H9 (cell line): ENCODE results near the gene MRPL37. TPM values are rescaled to one million over a fixed set of nuclear protein-coding genes. Genes with fewer than 3 reads are reported as not detected.

Source experiments
- DNase-seq: peaks from one replicate; pipeline ENCODE4 v3.0.0-alpha.2; 2017
- H2AFZ ChIP-seq: one replicate; pipeline ENCODE4 v1.6.1; 2013; ENCODE audit warnings: mild to moderate bottlenecking, low read length, control low read depth, moderate library complexity
- H2AK5ac ChIP-seq: 2 replicates; pipeline ENCODE4 v1.6.1; 2013; ENCODE audit warnings: low read length, control low read depth, mixed read lengths; ENCODE audit not compliant: insufficient read length
- H2BK120ac ChIP-seq: one replicate; pipeline ENCODE4 v1.6.1; 2013; ENCODE audit warnings: low read depth, mild to moderate bottlenecking, low read length, control low read depth, inconsistent platforms; ENCODE audit not compliant: poor library complexity, severe bottlenecking
- H2BK12ac ChIP-seq: 2 replicates; pipeline ENCODE4 v1.6.1; 2013; ENCODE audit warnings: low read length, control low read depth, mixed read lengths, low read depth; ENCODE audit not compliant: insufficient read length
- H2BK15ac ChIP-seq: 2 replicates; pipeline ENCODE4 v1.6.1; 2013; ENCODE audit warnings: low read depth, low read length, control low read depth
- H2BK20ac ChIP-seq: one replicate; pipeline ENCODE4 v1.6.1; 2013; ENCODE audit warnings: low read depth, mild to moderate bottlenecking, low read length, control low read depth, inconsistent platforms; ENCODE audit not compliant: poor library complexity, severe bottlenecking
- H2BK5ac ChIP-seq: 2 replicates; pipeline ENCODE4 v1.6.1; 2013; ENCODE audit warnings: low read length, control low read depth, mixed read lengths; ENCODE audit not compliant: insufficient read length
- H3K14ac ChIP-seq: 2 replicates; pipeline ENCODE4 v1.6.1; 2013; ENCODE audit warnings: low read length, control low read depth; ENCODE audit not compliant: insufficient read depth
- H3K18ac ChIP-seq: 2 replicates; pipeline ENCODE4 v1.6.1; 2013; ENCODE audit warnings: low read depth, mild to moderate bottlenecking, mixed read lengths, low read length, control low read depth; ENCODE audit not compliant: insufficient read length
- H3K23ac ChIP-seq: 2 replicates; pipeline ENCODE4 v1.6.1; 2013; ENCODE audit warnings: low read length, control low read depth, mixed read lengths, low read depth; ENCODE audit not compliant: insufficient read length
- H3K23me2 ChIP-seq: 2 replicates; pipeline ENCODE4 v1.6.1; 2013; ENCODE audit warnings: low read depth, mild to moderate bottlenecking, mixed read lengths, low read length, control low read depth; ENCODE audit not compliant: insufficient read length, poor library complexity, severe bottlenecking
- H3K27ac ChIP-seq: 2 replicates; pipeline ENCODE4 v1.5.1; 2013; ENCODE audit warnings: low read length, control low read depth, mixed read lengths, low read depth; ENCODE audit not compliant: insufficient read length
- H3K27me3 ChIP-seq: 2 replicates; pipeline ENCODE4 v1.6.1; 2013; ENCODE audit warnings: low read length, control low read depth, inconsistent platforms; ENCODE audit not compliant: insufficient read depth
- H3K4ac ChIP-seq: 2 replicates; pipeline ENCODE4 v1.6.1; 2013; ENCODE audit warnings: low read depth, mild to moderate bottlenecking, control low read depth, inconsistent platforms, low read length, moderate library complexity
- H3K4me1 ChIP-seq: 2 replicates; pipeline ENCODE4 v1.6.1; 2013; ENCODE audit warnings: low read length, control low read depth, inconsistent platforms; ENCODE audit not compliant: insufficient read depth
- H3K4me2 ChIP-seq: 2 replicates; pipeline ENCODE4 v1.6.1; 2013; ENCODE audit warnings: low read length, control low read depth, mixed read lengths; ENCODE audit not compliant: insufficient read length, insufficient read depth
- H3K56ac ChIP-seq: 2 replicates; pipeline ENCODE4 v1.6.1; 2013; ENCODE audit warnings: low read depth, mild to moderate bottlenecking, mixed read lengths, low read length, control low read depth; ENCODE audit not compliant: insufficient read length
- H3K79me1 ChIP-seq: 2 replicates; pipeline ENCODE4 v1.6.1; 2013; ENCODE audit warnings: low read depth, mild to moderate bottlenecking, moderate library complexity, low read length, control low read depth, inconsistent platforms; ENCODE audit not compliant: insufficient read depth, poor library complexity, severe bottlenecking
- H3K79me2 ChIP-seq: 2 replicates; pipeline ENCODE4 v1.6.1; 2013; ENCODE audit warnings: low read length, control low read depth, inconsistent platforms; ENCODE audit not compliant: insufficient read depth
- H3K9ac ChIP-seq: 2 replicates; pipeline ENCODE4 v1.6.1; 2013; ENCODE audit warnings: low read length, control low read depth, mixed read lengths; ENCODE audit not compliant: insufficient read length; ENCODE audit errors: extremely low read depth
- H3K9me3 ChIP-seq: one replicate; pipeline ENCODE4 v1.6.1; 2013; ENCODE audit warnings: low read depth, low read length, inconsistent platforms; ENCODE audit not compliant: control insufficient read depth
- H3T11ph ChIP-seq: one replicate; pipeline ENCODE4 v1.6.1; 2013; ENCODE audit warnings: mild to moderate bottlenecking, low read length, control low read depth, inconsistent platforms
- H4K20me1 ChIP-seq: one replicate; pipeline ENCODE4 v1.6.1; 2013; ENCODE audit not compliant: control insufficient read depth, insufficient read length, insufficient read depth
- H4K5ac ChIP-seq: 2 replicates; pipeline ENCODE4 v1.6.1; 2013; ENCODE audit warnings: low read depth, mild to moderate bottlenecking, mixed read lengths, low read length, control low read depth; ENCODE audit not compliant: insufficient read length
- H4K8ac ChIP-seq: replicated peaks from 2 replicates; pipeline ENCODE4 v1.6.1; 2013; ENCODE audit warnings: low read length, control low read depth, mixed read lengths, low read depth; ENCODE audit not compliant: insufficient read length
- H4K91ac ChIP-seq: 2 replicates; pipeline ENCODE4 v1.6.1; 2013; ENCODE audit warnings: low read depth, mild to moderate bottlenecking, moderate library complexity, mixed read lengths, low read length, control low read depth; ENCODE audit not compliant: insufficient read length
- H3K27ac Mint-ChIP-seq, 3 experiments: 2 replicates in 2 of 3; 3 replicates in 1 of 3; pipeline ENCODE4 v1.8.0; 2020 to 2021; ENCODE audit warnings: mixed read lengths in 3 of 3, mild to moderate bottlenecking in 1 of 3, moderate library complexity in 1 of 3
- H3K27me3 Mint-ChIP-seq: 2 replicates; pipeline ENCODE4 v1.8.0; 2021; ENCODE audit warnings: low read depth, mild to moderate bottlenecking, moderate library complexity, mixed read lengths
- H3K36me3 Mint-ChIP-seq, 3 experiments: 2 replicates in 2 of 3; 3 replicates in 1 of 3; pipeline ENCODE4 v1.8.0; 2020 to 2021; ENCODE audit warnings: low read depth in 3 of 3, mixed read lengths in 3 of 3; ENCODE audit not compliant: insufficient read depth in 1 of 3
- H3K4me1 Mint-ChIP-seq, 2 experiments: 2 replicates each; pipeline ENCODE4 v1.8.0; 2020; ENCODE audit warnings: mixed read lengths in 2 of 2
- H3K4me3 Mint-ChIP-seq, 2 experiments: 2 replicates in 1 of 2; 3 replicates in 1 of 2; pipeline ENCODE4 v1.8.0; 2020 to 2021; ENCODE audit warnings: mild to moderate bottlenecking in 2 of 2, mixed read lengths in 2 of 2, moderate library complexity in 1 of 2
- H3K9me3 Mint-ChIP-seq, 2 experiments: 2 replicates in 1 of 2; 3 replicates in 1 of 2; pipeline ENCODE4 v1.8.0; 2020; ENCODE audit warnings: mild to moderate bottlenecking in 2 of 2, mixed read lengths in 2 of 2, moderate library complexity in 1 of 2
- WGBS: extraction: QIAGEN DNeasy Blood & Tissue Kit; methylation state at CpG from one replicate; pipeline ENCODE4 v1.1.7; 2013; ENCODE audit warnings: missing lambda C conversion rate, low lambda C conversion rate, mixed read lengths; ENCODE audit not compliant: insufficient read length; ENCODE audit errors: extremely low coverage; 5-methylcytosine and 5-hydroxymethylcytosine counted together
- total RNA-seq: library from RNA; stranded (reverse); gene quantifications from 2 replicates; pipeline ENCODE4 v1.2.1, GENCODE V29; 2021
- TF ChIP-seq, protein P1 (sequence below): fragments of 200-600 bp; sonication (generic); conservative IDR thresholded peaks from 3 replicates; pipeline ENCODE4 v1.8.0; 2021; ENCODE audit warnings: antibody characterized with exemption, mild to moderate bottlenecking

MRPL37 gene
- total RNA-seq, 1 experiment from 2014 or later = 123 TPM

DNA sequence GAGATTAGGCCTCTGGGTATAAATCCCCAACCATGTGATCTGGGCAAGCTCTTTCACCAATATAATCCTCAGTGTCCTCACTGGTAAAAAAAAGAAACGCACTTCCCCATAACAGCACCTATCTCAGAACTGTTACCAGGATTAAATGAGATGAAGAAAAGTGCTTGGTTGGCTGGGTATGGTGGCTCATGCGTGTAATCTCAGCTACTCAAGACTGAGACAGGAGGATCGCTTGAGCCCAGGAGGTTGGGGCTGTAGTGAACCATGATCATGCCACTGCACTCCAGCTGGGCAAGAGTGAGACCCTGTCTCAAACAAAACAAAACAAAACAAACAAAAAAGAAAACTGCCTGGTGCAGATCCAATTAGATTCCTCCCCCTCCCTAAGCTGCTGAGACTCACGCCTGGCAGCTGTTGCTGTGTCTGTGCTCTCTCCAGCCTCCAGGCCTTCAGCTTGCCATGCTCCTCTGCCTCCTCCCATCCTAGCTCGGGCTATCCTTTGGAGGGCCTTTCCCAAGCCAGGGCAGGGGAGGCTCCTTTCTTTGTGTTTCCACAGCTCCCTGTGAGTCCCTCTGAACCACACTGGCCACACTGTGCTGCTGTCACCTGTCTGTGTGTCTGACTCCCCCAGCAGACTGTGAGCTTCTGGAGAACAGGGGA, 19.1 kb upstream of the MRPL37 start:
- H4K20me1 ChIP-seq = no peaks in the 10 kb centered on the region
- no peak overlapping the region for H3K4ac ChIP-seq
- H3K9me3 ChIP-seq = no peaks in the 10 kb centered on the region
- H2AFZ ChIP-seq = no peak overlapping the region
- TF ChIP-seq, protein P1, sequence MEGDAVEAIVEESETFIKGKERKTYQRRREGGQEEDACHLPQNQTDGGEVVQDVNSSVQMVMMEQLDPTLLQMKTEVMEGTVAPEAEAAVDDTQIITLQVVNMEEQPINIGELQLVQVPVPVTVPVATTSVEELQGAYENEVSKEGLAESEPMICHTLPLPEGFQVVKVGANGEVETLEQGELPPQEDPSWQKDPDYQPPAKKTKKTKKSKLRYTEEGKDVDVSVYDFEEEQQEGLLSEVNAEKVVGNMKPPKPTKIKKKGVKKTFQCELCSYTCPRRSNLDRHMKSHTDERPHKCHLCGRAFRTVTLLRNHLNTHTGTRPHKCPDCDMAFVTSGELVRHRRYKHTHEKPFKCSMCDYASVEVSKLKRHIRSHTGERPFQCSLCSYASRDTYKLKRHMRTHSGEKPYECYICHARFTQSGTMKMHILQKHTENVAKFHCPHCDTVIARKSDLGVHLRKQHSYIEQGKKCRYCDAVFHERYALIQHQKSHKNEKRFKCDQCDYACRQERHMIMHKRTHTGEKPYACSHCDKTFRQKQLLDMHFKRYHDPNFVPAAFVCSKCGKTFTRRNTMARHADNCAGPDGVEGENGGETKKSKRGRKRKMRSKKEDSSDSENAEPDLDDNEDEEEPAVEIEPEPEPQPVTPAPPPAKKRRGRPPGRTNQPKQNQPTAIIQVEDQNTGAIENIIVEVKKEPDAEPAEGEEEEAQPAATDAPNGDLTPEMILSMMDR = no peak
- no peak overlapping the region for H2BK20ac ChIP-seq
- H3K4me2 ChIP-seq = no peak overlapping the region
- H4K91ac ChIP-seq = no peak overlapping the region
- H2BK15ac ChIP-seq = no peak overlapping the region
- no peak overlapping the region for H3K27ac ChIP-seq
- H3K4me1 ChIP-seq = no peaks in the 10 kb centered on the region
- Mint-ChIP-seq H3K36me3 (peaks cover 3 to 7% (median 4%) of the 10 kb centered on the region in 3 experiments; a peak in 6 of 7 replicates), H3K9me3 (no peaks in the 10 kb centered on the region; a peak in 1 of 5 replicates), H3K27ac (peak overlapping the region in 2 of 3 experiments; percentile 68 to 82; a peak in 3 of 7 replicates), H3K4me1 (peaks cover 2% of the 10 kb centered on the region in 2 experiments), H3K27me3 (peaks cover 2% of the 10 kb centered on the region; the same call in 1 of the 2 replicates), H3K4me3 (no peak overlapping the region)
- H3K56ac ChIP-seq = no peak overlapping the region
- H2BK120ac ChIP-seq = no peak overlapping the region
- no CpG with 5 or more reads among the region's 5 CpGs for WGBS
- no peak overlapping the region for H3K9ac ChIP-seq
- H3K18ac ChIP-seq = no peak overlapping the region
- no peaks in the 10 kb centered on the region for H3K79me2 ChIP-seq
- H3K79me1 ChIP-seq = no peaks in the 10 kb centered on the region
- H4K5ac ChIP-seq = no peak overlapping the region
- no peak overlapping the region for H3T11ph ChIP-seq
- no peak overlapping the region for H4K8ac ChIP-seq
- no peaks in the 10 kb centered on the region for H3K27me3 ChIP-seq
- no peak overlapping the region for H3K23ac ChIP-seq
- H3K23me2 ChIP-seq = no peaks in the 10 kb centered on the region
- no peak overlapping the region for H2BK5ac ChIP-seq
- no peak overlapping the region for H2AK5ac ChIP-seq
- H3K14ac ChIP-seq = no peak overlapping the region
- DNase-seq = no peak
- H2BK12ac ChIP-seq = no peak overlapping the region
